CD14-positive monocyte (primary cell): ENCODE measurements around the gene MRPL49. TPM values are rescaled to one million over a fixed set of nuclear protein-coding genes. Genes with fewer than 3 reads are reported as not detected.

Source experiments
- DNase-seq, 3 donors: peaks; one replicate each; pipeline ENCODE4 v3.0.0-alpha.2; 2011 to 2022
- H2AFZ ChIP-seq: 2 replicates; pipeline ENCODE4 v1.6.0; 2012; ENCODE audit warnings: mild to moderate bottlenecking, low read depth, low read length, inconsistent platforms; ENCODE audit not compliant: insufficient read depth, poor library complexity, severe bottlenecking
- H3K27ac ChIP-seq, 2 donors: 1 replicate in 1 of 2; 2 replicates in 1 of 2; pipeline ENCODE4 v1.5.1; 2012 to 2013; ENCODE audit warnings: low read length in 2 of 2, control low read depth in 1 of 2, inconsistent platforms in 1 of 2, low read depth in 1 of 2, mild to moderate bottlenecking in 1 of 2
- H3K27me3 ChIP-seq, 2 donors: one replicate each; pipeline versions ENCODE4 v1.6.0 to v1.6.1; 2011 to 2013; ENCODE audit warnings: low read length in 2 of 2; ENCODE audit not compliant: control insufficient read depth in 2 of 2, insufficient read depth in 2 of 2
- H3K36me3 ChIP-seq, 2 donors: replicated peaks in 1 of 2; 1 replicate in 1 of 2; 2 replicates in 1 of 2; pipeline versions ENCODE4 v1.5.1 to v1.6.1; 2012 to 2013; ENCODE audit warnings: low read length in 2 of 2, control low read depth in 1 of 2, inconsistent platforms in 1 of 2, mild to moderate bottlenecking in 1 of 2; ENCODE audit not compliant: insufficient read depth in 2 of 2, control insufficient read depth in 1 of 2
- H3K4me1 ChIP-seq, 2 donors: 1 replicate in 1 of 2; 2 replicates in 1 of 2; pipeline versions ENCODE4 v1.5.1 to v1.6.1; 2012 to 2013; ENCODE audit warnings: low read length in 2 of 2, control low read depth in 1 of 2, inconsistent platforms in 1 of 2, mild to moderate bottlenecking in 1 of 2, moderate library complexity in 1 of 2; ENCODE audit not compliant: insufficient read depth in 2 of 2, control insufficient read depth in 1 of 2
- H3K4me2 ChIP-seq: replicated peaks from 2 replicates; pipeline ENCODE3; 2012; ENCODE audit warnings: low read length, moderate library complexity, mild to moderate bottlenecking; ENCODE audit not compliant: poor library complexity, severe bottlenecking; ENCODE audit errors: extremely low read depth
- H3K4me3 ChIP-seq, 3 experiments: fragments of 200-600 bp in 1 of 3; sonication (generic) in 1 of 3; replicated peaks in 1 of 3; 1 replicate in 2 of 3; 2 replicates in 1 of 3; pipeline ENCODE4 v1.5.1; 2011 to 2013; ENCODE audit warnings: low read length in 3 of 3, mild to moderate bottlenecking in 3 of 3, control low read depth in 2 of 3, low read depth in 2 of 3, inconsistent platforms in 1 of 3, moderate library complexity in 1 of 3
- H3K79me2 ChIP-seq: 2 replicates; pipeline ENCODE4 v1.6.0; 2012; ENCODE audit warnings: mild to moderate bottlenecking, control low read depth, inconsistent platforms, low read length, moderate library complexity; ENCODE audit not compliant: insufficient read depth
- H3K9ac ChIP-seq: 2 replicates; pipeline ENCODE4 v1.6.0; 2017; ENCODE audit warnings: low read length, mild to moderate bottlenecking; ENCODE audit not compliant: insufficient read depth, poor library complexity, severe bottlenecking
- H3K9me3 ChIP-seq, 2 donors: replicated peaks in 1 of 2; 1 replicate in 1 of 2; 2 replicates in 1 of 2; pipeline versions ENCODE4 v1.5.1 to v1.6.1; 2012 to 2013; ENCODE audit warnings: low read length in 2 of 2, control low read depth in 1 of 2; ENCODE audit not compliant: control insufficient read depth in 1 of 2, insufficient read depth in 1 of 2
- H4K20me1 ChIP-seq: 2 replicates; pipeline ENCODE4 v1.6.0; 2012; ENCODE audit warnings: mild to moderate bottlenecking, low read length, control low read depth, moderate library complexity; ENCODE audit not compliant: insufficient read depth
- H3K27ac Mint-ChIP-seq, 7 donors: one replicate each; pipeline ENCODE4 v1.8.0; 2020; ENCODE audit warnings: mild to moderate bottlenecking in 7 of 7, mixed read lengths in 7 of 7, moderate library complexity in 6 of 7, inconsistent platforms in 2 of 7
- H3K27me3 Mint-ChIP-seq, 3 donors: one replicate each; pipeline ENCODE4 v1.8.0; 2021 to 2022; ENCODE audit warnings: low read depth in 3 of 3, mild to moderate bottlenecking in 3 of 3, mixed read lengths in 3 of 3, moderate library complexity in 3 of 3, inconsistent platforms in 1 of 3
- H3K36me3 Mint-ChIP-seq, 2 donors: one replicate each; pipeline ENCODE4 v1.8.0; 2020; ENCODE audit warnings: mixed read lengths in 2 of 2, inconsistent platforms in 1 of 2, mild to moderate bottlenecking in 1 of 2
- H3K4me1 Mint-ChIP-seq: one replicate; pipeline ENCODE4 v1.8.0; 2020; ENCODE audit warnings: mild to moderate bottlenecking, mixed read lengths
- H3K4me3 Mint-ChIP-seq, 2 donors: one replicate each; pipeline ENCODE4 v1.8.0; 2020; ENCODE audit warnings: mild to moderate bottlenecking in 2 of 2, mixed read lengths in 2 of 2, moderate library complexity in 1 of 2
- H3K9me3 Mint-ChIP-seq, 7 donors: one replicate each; pipeline ENCODE4 v1.8.0; 2020 to 2022; ENCODE audit warnings: mixed read lengths in 7 of 7, mild to moderate bottlenecking in 6 of 7, moderate library complexity in 6 of 7, inconsistent platforms in 2 of 7
- CTCF ChIP-seq: fragments of 200-600 bp; IDR thresholded peaks from one replicate; pipeline ENCODE4 v1.8.0; 2022; ENCODE audit warnings: antibody characterized with exemption, mild to moderate bottlenecking
- WGBS: methylation state at CpG from one replicate; pipeline ENCODE4 v1.1.5; 2013; ENCODE audit warnings: missing lambda C conversion rate; ENCODE audit not compliant: insufficient coverage; 5-methylcytosine and 5-hydroxymethylcytosine counted together
- intact Hi-C, 2 donors: fragments of 100-400 bp; cut with micrococcal nuclease; formaldehyde crosslinking; loops; one replicate each; pipeline versions ENCODE4 v1.15.0 to v1.15.1; 2023
- polyA plus RNA-seq, 3 donors: library from polyadenylated mRNA; depleted of rRNA in 1 of 3; unstranded in 2 of 3; stranded (reverse) in 1 of 3; fragments of 300-500 nt in 2 of 3; fragments of >200 nt in 1 of 3; fragmentation: Illumina TruSeq in 2 of 3; gene quantifications; 1 replicate in 2 of 3; 2 replicates in 1 of 3; pipeline ENCODE4 v1.2.3, GENCODE V29; 2012 to 2021

MRPL49 gene
- polyA plus RNA-seq, 3 donors, result 19.8 to 33.9 (median 32.7) TPM

GRCh38 chr11:65152122-65152521 is 30.0 kb downstream of the MRPL49 start:
- Histone ChIP-seq H3K4me3 (peak overlapping the region in 1 of 3 experiments; percentile 24), H3K9me3 (peaks cover 3 to 4% of the 10 kb centered on the region in 2 donors), H4K20me1 (no peaks in the 10 kb centered on the region), H3K36me3 (no peaks in the 10 kb centered on the region), H3K79me2 (no peaks in the 10 kb centered on the region), H3K27me3 (no peaks in the 10 kb centered on the region), H3K27ac (peak overlapping the region; percentile 70 to 77), H3K4me2 (peak overlapping the region; percentile 62), H3K4me1 (peaks cover 47 to 58% of the 10 kb centered on the region in 2 donors), H2AFZ (peak overlapping the region; percentile 30), H3K9ac (no peak overlapping the region)
- Mint-ChIP-seq H3K9me3 (peaks cover 0 to 4% (median 3%) of the 10 kb centered on the region in 7 donors), H3K4me3 (peak overlapping the region; percentile 16 to 77), H3K27ac (peak overlapping the region; percentile 87 to 98 (median 96)), H3K27me3 (peaks cover 0 to 2% (median 0%) of the 10 kb centered on the region in 3 donors), H3K36me3 (no peaks in the 10 kb centered on the region), H3K4me1 (peaks cover 53% of the 10 kb centered on the region)
- 13% methylated on average over 2 of the region's 2 CpGs for WGBS
- intact Hi-C loops, result no loop called here
- DNase-seq, result peak; percentile 22 to 45 (median 43)
- no peak for TF ChIP-seq CTCF

GRCh38 chr11:65156256-65156655 is 34.1 kb downstream of the MRPL49 start:
- no peaks in the 10 kb centered on the region for H3K9me3 ChIP-seq
- intact Hi-C loops, result no loop called here
- H3K79me2 ChIP-seq, result no peaks in the 10 kb centered on the region
- H3K4me3 ChIP-seq, result no peak overlapping the region
- H3K9ac ChIP-seq, result no peak overlapping the region
- WGBS, result 100% methylated on average over 3 of the region's 3 CpGs
- H4K20me1 ChIP-seq, result no peaks in the 10 kb centered on the region
- no peaks in the 10 kb centered on the region for H3K27me3 ChIP-seq
- Mint-ChIP-seq H3K9me3 (no peaks in the 10 kb centered on the region), H3K4me1 (peaks cover 35% of the 10 kb centered on the region), H3K4me3 (no peak overlapping the region), H3K36me3 (no peaks in the 10 kb centered on the region), H3K27me3 (peaks cover 0 to 1% (median 0%) of the 10 kb centered on the region in 3 donors), H3K27ac (peak overlapping the region in 4 of 7 donors; percentile 16 to 82 (median 38))
- H3K27ac ChIP-seq, result peak overlapping the region in 1 of 2 donors; percentile 2
- no peaks in the 10 kb centered on the region for H3K36me3 ChIP-seq
- H3K4me2 ChIP-seq, result no peak overlapping the region
- no peak for TF ChIP-seq CTCF
- no peak overlapping the region for H2AFZ ChIP-seq
- peaks cover 28 to 34% of the 10 kb centered on the region in 2 donors for H3K4me1 ChIP-seq
- DNase-seq, result no peak
